Measurements from ENCODE around the gene DOCK9. TPM values are rescaled to one million over a fixed set of nuclear protein-coding genes. Genes with fewer than 3 reads are reported as not detected.

Gene DOCK9
- total RNA-seq, 1 experiment from 2014 or later, result 36.6 TPM

- Mint-ChIP-seq H3K4me3 (no peak overlapping the region), H3K27ac (no peak overlapping the region), H3K9me3 (no peaks in the 10 kb centered on the region), H3K27me3 (ENCODE audit: low read depth) (no peaks in the 10 kb centered on the region), H3K36me3 (peaks cover 15% of the 10 kb centered on the region), H3K4me1 (peaks cover 20% of the 10 kb centered on the region)
- ATAC-seq (no peak), DNase-seq (ENCODE audit: low spot score) (no peak)
- TF ChIP-seq ATF6 (CRISPR knock-in tag; IDR thresholded peaks at IDR 0.05), result no peak
- TF ChIP-seq ZNF425 (CRISPR knock-in tag; conservative IDR thresholded peaks at IDR 0.05), result no peak
- no peak for TF ChIP-seq NFYB (CRISPR knock-in tag; conservative IDR thresholded peaks at IDR 0.05; ENCODE audit: low read depth)
- no peak for TF ChIP-seq ZNF671 (CRISPR knock-in tag; IDR thresholded peaks at IDR 0.05)
- ChIA-PET POLR2A (no interaction called here), CTCF (no interaction called here)
Observed at GRCh38 chr13:98881390-98881789, 96.5 kb downstream of the DOCK9 start.

- ATAC-seq, result no peak
- CTCF ChIA-PET, result no interaction called here
- Mint-ChIP-seq H3K36me3 (peaks cover 15% of the 10 kb centered on the region), H3K27me3 (ENCODE audit: low read depth) (no peaks in the 10 kb centered on the region), H3K9me3 (no peaks in the 10 kb centered on the region), H3K27ac (no peak overlapping the region), H3K4me3 (no peak overlapping the region), H3K4me1 (peaks cover 22% of the 10 kb centered on the region)
- TF ChIP-seq SOX15 (CRISPR knock-in tag; IDR thresholded peaks at IDR 0.05), result no peak
- TF ChIP-seq AFF4 (CRISPR knock-in tag; IDR thresholded peaks at IDR 0.05; ENCODE audit: borderline replicate concordance), result no peak
- no peak for TF ChIP-seq ESRRA (CRISPR knock-in tag; IDR thresholded peaks at IDR 0.05; ENCODE audit: borderline replicate concordance)
- no peak for TF ChIP-seq TEAD4 (CRISPR knock-in tag; IDR thresholded peaks at IDR 0.05)
- no peak for TF ChIP-seq ZMAT4 (CRISPR knock-in tag; IDR thresholded peaks at IDR 0.05)
- POLR2A ChIA-PET, result no interaction called here
- DNase-seq (ENCODE audit: low spot score), result no peak
Observed at GRCh38 chr13:98880677-98881076, 97.2 kb downstream of the DOCK9 start.

- ATAC-seq, result no peak
- DNase-seq (ENCODE audit: low spot score), result no peak
- Mint-ChIP-seq H3K27me3 (ENCODE audit: low read depth) (no peaks in the 10 kb centered on the region), H3K36me3 (peaks cover 16% of the 10 kb centered on the region), H3K27ac (no peak overlapping the region; the same call in 1 of the 2 replicates), H3K9me3 (peaks cover 1% of the 10 kb centered on the region), H3K4me3 (no peak overlapping the region), H3K4me1 (peaks cover 27% of the 10 kb centered on the region)
- CTCF ChIA-PET, result no interaction called here
- POLR2A ChIA-PET, result no interaction called here
- TF ChIP-seq ZNF219 (CRISPR knock-in tag; IDR thresholded peaks at IDR 0.05; ENCODE audit: borderline replicate concordance), result no peak
- no peak for TF ChIP-seq ZNF281 (CRISPR knock-in tag; IDR thresholded peaks at IDR 0.05)
- TF ChIP-seq SP1 (CRISPR knock-in tag; conservative IDR thresholded peaks at IDR 0.05), result no peak
- no peak for TF ChIP-seq NFATC4 (CRISPR knock-in tag; IDR thresholded peaks at IDR 0.05)
- TF ChIP-seq FOXP4 (CRISPR knock-in tag; IDR thresholded peaks at IDR 0.05), result no peak
- no peak for TF ChIP-seq MXD4 (CRISPR knock-in tag; IDR thresholded peaks at IDR 0.05; ENCODE audit: borderline replicate concordance)
- TF ChIP-seq AR (CRISPR knock-in tag; IDR thresholded peaks at IDR 0.05), result no peak
Observed at GRCh38 chr13:98879957-98880356, 97.9 kb downstream of the DOCK9 start.

Data from WTC11 (cell line).